H1 (cell line): ENCODE measurements around the gene DOCK3. TPM values are rescaled to one million over a fixed set of nuclear protein-coding genes. Genes with fewer than 3 reads are reported as not detected.

ENCODE experiments used
- CTCF ChIA-PET: fragments of 300-600 bp; sonication (Branson Sonifier 250); formaldehyde crosslinking; loops from one replicate; lab custom pipeline; 2021; ENCODE audit not compliant: partially characterized antibody; lab: Charles Lee
- POLR2A ChIA-PET: fragments of 300-600 bp; sonication (Branson Sonifier 250); formaldehyde crosslinking; loops from one replicate; lab custom pipeline; 2021; ENCODE audit warnings: inconsistent platforms; ENCODE audit not compliant: partially characterized antibody; lab: Charles Lee
- DNase-seq, 2 experiments: peaks; one replicate each; pipeline versions ENCODE4 v3.0.0 to v3.0.0-alpha.2; 2010 to 2022; ENCODE audit warnings: low spot score in 2 of 2, low read depth in 1 of 2, mixed read lengths in 1 of 2
- FAIRE-seq: peaks from 2 replicates; lab custom pipeline; 2011; peaks lifted over from hg19 to GRCh38; lab: Jason Lieb, UNC
- H2AFZ ChIP-seq: 2 replicates; pipeline ENCODE4 v1.8.1; 2012; ENCODE audit warnings: low read length, inconsistent platforms
- H2AK5ac ChIP-seq: 2 replicates; pipeline ENCODE4 v1.6.1; 2013; ENCODE audit warnings: low read depth, low read length
- H2BK120ac ChIP-seq: replicated peaks from 2 replicates; pipeline ENCODE3; 2013; ENCODE audit warnings: low read depth, low read length, inconsistent platforms
- H2BK12ac ChIP-seq: 2 replicates; pipeline ENCODE4 v1.6.1; 2013; ENCODE audit warnings: low read depth, low read length
- H2BK15ac ChIP-seq: 2 replicates; pipeline ENCODE4 v1.6.1; 2013; ENCODE audit warnings: low read length
- H2BK20ac ChIP-seq: 2 replicates; pipeline ENCODE4 v1.6.1; 2013; ENCODE audit warnings: low read length
- H2BK5ac ChIP-seq: 2 replicates; pipeline ENCODE4 v1.6.1; 2013; ENCODE audit warnings: low read depth, low read length
- H3K14ac ChIP-seq: 2 replicates; pipeline ENCODE4 v1.6.1; 2013; ENCODE audit warnings: inconsistent platforms; ENCODE audit not compliant: insufficient read length
- H3K18ac ChIP-seq: 2 replicates; pipeline ENCODE4 v1.6.1; 2013; ENCODE audit warnings: low read length; ENCODE audit errors: extremely low read depth
- H3K23ac ChIP-seq: 2 replicates; pipeline ENCODE4 v1.6.1; 2013; ENCODE audit warnings: inconsistent platforms; ENCODE audit not compliant: insufficient read length
- H3K23me2 ChIP-seq: 2 replicates; pipeline ENCODE4 v1.6.1; 2013; ENCODE audit warnings: low read depth, low read length
- H3K27ac ChIP-seq: 2 replicates; pipeline ENCODE4 v1.6.1; 2011; ENCODE audit warnings: low read depth, low read length, inconsistent platforms
- H3K27me3 ChIP-seq, 4 experiments: replicated peaks in 1 of 4; 1 replicate in 1 of 4; 2 replicates in 3 of 4; pipeline versions ENCODE4 v1.6.1 to v1.8.1; 2011 to 2013; ENCODE audit warnings: low read length in 3 of 4, mild to moderate bottlenecking in 3 of 4, inconsistent platforms in 2 of 4, mixed read lengths in 2 of 4, moderate library complexity in 1 of 4; ENCODE audit not compliant: control insufficient read depth in 3 of 4, insufficient read depth in 3 of 4; ENCODE audit errors: extremely low read depth in 1 of 4
- H3K36me3 ChIP-seq, 4 experiments: 2 replicates each; pipeline versions ENCODE4 v1.6.1 to v1.8.1; 2011 to 2013; ENCODE audit warnings: mild to moderate bottlenecking in 4 of 4, low read length in 3 of 4, moderate library complexity in 2 of 4, control low read depth in 1 of 4, inconsistent platforms in 1 of 4; ENCODE audit not compliant: insufficient read depth in 4 of 4, control insufficient read depth in 2 of 4
- H3K4ac ChIP-seq: replicated peaks from 2 replicates; pipeline ENCODE3; 2013; ENCODE audit warnings: low read length, low read depth, mixed read lengths, inconsistent platforms; ENCODE audit not compliant: insufficient read length
- H3K4me1 ChIP-seq, 4 experiments: replicated peaks in 1 of 4; 1 replicate in 1 of 4; 2 replicates in 3 of 4; pipeline versions ENCODE4 v1.6.1 to v1.8.1; 2011 to 2013; ENCODE audit warnings: low read length in 3 of 4, inconsistent platforms in 2 of 4, mixed read lengths in 1 of 4; ENCODE audit not compliant: insufficient read depth in 4 of 4, control insufficient read depth in 3 of 4
- H3K4me2 ChIP-seq, 2 experiments: 2 replicates each; pipeline versions ENCODE4 v1.6.1 to v1.8.1; 2011 to 2013; ENCODE audit warnings: low read depth in 2 of 2, low read length in 2 of 2, control low read depth in 1 of 2, inconsistent platforms in 1 of 2, mild to moderate bottlenecking in 1 of 2; ENCODE audit not compliant: insufficient read depth in 1 of 2
- H3K4me3 ChIP-seq, 4 experiments: fragments of 200-600, 300-600 bp in 1 of 4; sonication (generic), shearing (Covaris generic), sonication (Bioruptor Twin) in 1 of 4; 2 replicates each; pipeline versions ENCODE4 v1.5.1 to v1.8.1; 2011 to 2016; ENCODE audit warnings: low read length in 4 of 4, low read depth in 3 of 4, control low read depth in 2 of 4, inconsistent platforms in 2 of 4, mild to moderate bottlenecking in 2 of 4, mixed read lengths in 1 of 4, moderate library complexity in 1 of 4; ENCODE audit not compliant: insufficient read depth in 2 of 4; ENCODE audit errors: extremely low read depth in 1 of 4
- H3K56ac ChIP-seq: replicated peaks from 2 replicates; pipeline ENCODE3; 2013; ENCODE audit warnings: low read depth, mild to moderate bottlenecking, mixed read lengths, low read length, inconsistent platforms; ENCODE audit not compliant: insufficient read length
- H3K79me1 ChIP-seq: 2 replicates; pipeline ENCODE4 v1.6.1; 2013; ENCODE audit warnings: low read depth, low read length, control low read depth
- H3K79me2 ChIP-seq, 2 experiments: 2 replicates each; pipeline versions ENCODE4 v1.6.1 to v1.8.1; 2012 to 2013; ENCODE audit warnings: low read length in 2 of 2, mild to moderate bottlenecking in 2 of 2, inconsistent platforms in 1 of 2; ENCODE audit not compliant: insufficient read depth in 2 of 2, control insufficient read depth in 1 of 2
- H3K9ac ChIP-seq, 4 experiments: replicated peaks in 1 of 4; 1 replicate in 1 of 4; 2 replicates in 3 of 4; pipeline versions ENCODE4 v1.6.1 to v1.8.1; 2011 to 2013; ENCODE audit warnings: low read depth in 3 of 4, low read length in 3 of 4, control low read depth in 2 of 4, mild to moderate bottlenecking in 2 of 4, moderate library complexity in 2 of 4, inconsistent platforms in 1 of 4; ENCODE audit errors: extremely low read depth in 1 of 4
- H3K9me3 ChIP-seq, 2 experiments: 2 replicates each; pipeline versions ENCODE4 v1.6.1 to v1.8.1; 2012 to 2013; ENCODE audit warnings: mild to moderate bottlenecking in 2 of 2, moderate library complexity in 2 of 2, control low read depth in 1 of 2, inconsistent platforms in 1 of 2, low read depth in 1 of 2, low read length in 1 of 2, mixed read lengths in 1 of 2; ENCODE audit not compliant: insufficient read depth in 2 of 2
- H4K20me1 ChIP-seq, 2 experiments: replicated peaks in 1 of 2; 2 replicates each; pipeline versions ENCODE3 to v1.8.1; 2011 to 2013; ENCODE audit warnings: inconsistent platforms in 2 of 2, low read length in 2 of 2, mild to moderate bottlenecking in 1 of 2; ENCODE audit not compliant: insufficient read depth in 2 of 2, control insufficient read depth in 1 of 2
- H4K5ac ChIP-seq: 2 replicates; pipeline ENCODE4 v1.6.1; 2013; ENCODE audit warnings: low read length, low read depth, mixed read lengths, inconsistent platforms; ENCODE audit not compliant: insufficient read length
- H4K8ac ChIP-seq: 2 replicates; pipeline ENCODE4 v1.8.0; 2013; ENCODE audit warnings: mild to moderate bottlenecking, moderate library complexity, low read length, inconsistent platforms; ENCODE audit not compliant: insufficient read depth; ENCODE audit errors: extremely low read depth
- H4K91ac ChIP-seq: replicated peaks from 2 replicates; pipeline ENCODE3; 2013; ENCODE audit warnings: low read length, mixed read lengths, inconsistent platforms; ENCODE audit not compliant: insufficient read length
- CHD2 ChIP-seq: IDR thresholded peaks from 2 replicates; pipeline ENCODE4 v1.6.1; 2012; ENCODE audit warnings: low read length, improper control_type of control experiment
- CTBP2 ChIP-seq: IDR thresholded peaks from 2 replicates; pipeline ENCODE4 v1.7.0; 2011; ENCODE audit warnings: borderline replicate concordance, mild to moderate bottlenecking, moderate library complexity, mixed read lengths, low read length; ENCODE audit not compliant: insufficient read depth, insufficient read length
- E2F6 ChIP-seq: IDR thresholded peaks from 2 replicates; pipeline ENCODE4 v1.6.1; 2012; ENCODE audit warnings: inconsistent platforms
- JUN ChIP-seq: IDR thresholded peaks from 2 replicates; pipeline ENCODE4 v1.6.1; 2011; ENCODE audit warnings: low read depth, mild to moderate bottlenecking, improper control_type of control experiment, low read length
- KDM4A ChIP-seq: IDR thresholded peaks from one replicate; pipeline ENCODE4 v1.7.1; 2012; ENCODE audit warnings: low read depth, mild to moderate bottlenecking, moderate library complexity, low read length, inconsistent platforms; ENCODE audit not compliant: severe bottlenecking
- PHF8 ChIP-seq: fragments of 200-600 bp; sonication (generic); conservative IDR thresholded peaks from 2 replicates; pipeline ENCODE4 v1.7.1; 2012; ENCODE audit warnings: low read depth, mild to moderate bottlenecking, inconsistent platforms, low read length, moderate library complexity
- SIN3A ChIP-seq, 2 experiments: IDR thresholded peaks in 1 of 2; conservative IDR thresholded peaks in 1 of 2; 2 replicates each; pipeline ENCODE4 v1.6.1; 2011 to 2012; ENCODE audit warnings: low read length in 2 of 2, improper control_type of control experiment in 1 of 2, low read depth in 1 of 2, mild to moderate bottlenecking in 1 of 2
- USF2 ChIP-seq: IDR thresholded peaks from 2 replicates; pipeline ENCODE4 v1.6.1; 2011; ENCODE audit warnings: low read length, improper control_type of control experiment
- ZNF274 ChIP-seq: IDR thresholded peaks from 2 replicates; pipeline ENCODE4 v1.7.0; 2012; ENCODE audit warnings: low read length, borderline replicate concordance; ENCODE audit errors: extremely low read depth
- WGBS, 2 experiments: shearing (Covaris generic) in 1 of 2; methylation state at CpG; one replicate each; pipeline versions ENCODE4 v1.1.6 to v1.1.7; 2013 to 2015; ENCODE audit warnings: low lambda C conversion rate in 2 of 2, mixed read lengths in 2 of 2, inconsistent platforms in 1 of 2, low coverage in 1 of 2, missing lambda C conversion rate in 1 of 2; ENCODE audit not compliant: insufficient replicate concordance in 2 of 2, insufficient coverage in 1 of 2, insufficient read length in 1 of 2; ENCODE audit errors: extremely low coverage in 1 of 2, missing lambda C conversion rate in 1 of 2; 5-methylcytosine and 5-hydroxymethylcytosine counted together
- polyA plus RNA-seq, 7 experiments: library from polyadenylated mRNA; depleted of rRNA in 3 of 7; stranded (reverse) in 5 of 7; unstranded in 2 of 7; fragments of >200 nt in 5 of 7; fragments of 200-250 nt in 2 of 7; gene quantifications; 1 replicate in 5 of 7; 2 replicates in 1 of 7; 4 replicates in 1 of 7; pipeline versions ENCODE4 v1.2.1 to v1.2.3, GENCODE V29; 2011 to 2013; ENCODE audit warnings: missing spikeins in 2 of 7, mixed read lengths in 2 of 7
- total RNA-seq: library from RNA; stranded (reverse); fragmentation: NEBNext Ultra II Directional; extraction: Animal tissue kit (Norgen Biotek cat#: 25700); gene quantifications from 2 replicates; pipeline ENCODE4 v1.2.1, GENCODE V29; 2021

Gene DOCK3
- total and polyA plus RNA-seq, 2 of the 8 experiments (the other 6 are each of a cell fraction or from before 2014, with no cell fraction given): 2.7 to 5.0 TPM

GRCh38 chr3:50982540-50983325 is 308.0 kb downstream of the DOCK3 start:
- Histone ChIP-seq H2AFZ (no peak overlapping the region), H2BK5ac (no peak overlapping the region), H2BK12ac (0 out of 2 replicates have a peak overlapping the region, but pooled peaks have one; percentile 17), H2BK20ac (no peak overlapping the region), H3K9ac (no peak overlapping the region), H3K4me3 (no peak overlapping the region), H3K27me3 (no peaks in the 10 kb centered on the region), H3K4me1 (no peaks in the 10 kb centered on the region; a peak in 1 of 7 replicates), H4K5ac (no peak overlapping the region), H4K8ac (peak overlapping the region; percentile 68), H4K20me1 (no peaks in the 10 kb centered on the region), H3K56ac (no peak overlapping the region), H3K36me3 (peaks cover 0 to 2% (median 0%) of the 10 kb centered on the region in 4 experiments; a peak in 1 of 8 replicates), H3K79me1 (no peaks in the 10 kb centered on the region; the same call in 1 of the 2 replicates), H3K23ac (no peak overlapping the region), H4K91ac (no peak overlapping the region), H2BK120ac (no peak overlapping the region), H3K14ac (no peak overlapping the region), H3K79me2 (no peaks in the 10 kb centered on the region), H3K27ac (no peak overlapping the region), H3K23me2 (no peaks in the 10 kb centered on the region), H3K18ac (no peak overlapping the region), H3K9me3 (no peaks in the 10 kb centered on the region; a peak in 1 of 4 replicates), H2BK15ac (no peak overlapping the region), H3K4ac (no peak overlapping the region), H2AK5ac (peak overlapping the region; percentile 86; the same call in 1 of the 2 replicates), H3K4me2 (no peak overlapping the region)
- DNase-seq (no peak), FAIRE-seq (no peak)
- WGBS, 2 experiments: 87% methylated on average over 9 of the region's 9 CpGs; no CpG with 5 or more reads in 1 of the 2 experiments
- ChIA-PET CTCF (interaction anchor here (0.7 to 3.8 kb wide), 6 partner anchors 11 to 367 kb away, joined by 3 to 18 read pairs (median 3); no protein-coding TSS in a partner anchor), POLR2A (no interaction called here)
- TF ChIP-seq ZNF274 (no peak), PHF8 (no peak), SIN3A (conservative IDR thresholded peaks at IDR 0.05 in 1 of 2, IDR thresholded peaks at IDR 0.05 in 1 of 2; ENCODE audit: low read depth in 1 of 2, low read length in 2 of 2) (no peak), CHD2 (no peak), E2F6 (no peak), USF2 (no peak), KDM4A (no peak), JUN (no peak), CTBP2 (no peak)
